GM21737 (cell line): ENCODE data around the gene TEX38.
"Not testable (repeated sequence)": the region's sequence is repeated elsewhere in the genome, so short reads cannot be mapped to it uniquely, and the experiment has no call there.

Experiments
- ATAC-seq: cut with Tn5 transposase; IDR thresholded peaks from one replicate; pipeline ENCODE4 v1.9.1; 2021; ENCODE audit warnings: mild to moderate bottlenecking, moderate library complexity; ENCODE audit not compliant: unreplicated experiment

TEX38 gene

DNA sequence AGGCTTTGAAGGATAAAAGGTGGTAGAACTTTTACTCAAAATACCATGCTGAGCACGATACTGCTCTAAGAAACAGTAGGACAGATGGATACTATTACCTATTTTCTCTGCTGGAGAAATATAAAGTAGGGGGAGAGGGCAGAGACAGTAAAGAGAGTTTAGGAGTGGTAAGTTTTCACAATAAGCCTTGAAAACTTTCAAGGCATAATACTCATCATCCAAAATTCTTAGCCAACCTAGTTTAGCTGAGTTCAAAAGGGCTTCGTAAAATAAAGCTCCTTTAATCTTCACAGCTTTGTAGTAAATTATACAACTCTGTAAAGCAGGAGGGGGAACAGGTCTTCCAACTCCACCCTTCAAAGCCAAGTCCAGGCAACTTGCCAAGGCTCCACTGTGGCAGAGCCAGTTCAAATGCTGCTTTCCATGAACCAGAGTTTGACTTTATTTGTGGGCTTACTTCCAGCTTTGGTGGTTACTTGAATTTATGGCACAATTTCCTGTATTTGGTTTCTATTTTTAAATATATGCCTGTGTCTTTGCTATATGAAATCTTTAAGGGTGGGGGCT, 15.5 kb downstream of the TEX38 start:
- ATAC-seq = no peak

DNA sequence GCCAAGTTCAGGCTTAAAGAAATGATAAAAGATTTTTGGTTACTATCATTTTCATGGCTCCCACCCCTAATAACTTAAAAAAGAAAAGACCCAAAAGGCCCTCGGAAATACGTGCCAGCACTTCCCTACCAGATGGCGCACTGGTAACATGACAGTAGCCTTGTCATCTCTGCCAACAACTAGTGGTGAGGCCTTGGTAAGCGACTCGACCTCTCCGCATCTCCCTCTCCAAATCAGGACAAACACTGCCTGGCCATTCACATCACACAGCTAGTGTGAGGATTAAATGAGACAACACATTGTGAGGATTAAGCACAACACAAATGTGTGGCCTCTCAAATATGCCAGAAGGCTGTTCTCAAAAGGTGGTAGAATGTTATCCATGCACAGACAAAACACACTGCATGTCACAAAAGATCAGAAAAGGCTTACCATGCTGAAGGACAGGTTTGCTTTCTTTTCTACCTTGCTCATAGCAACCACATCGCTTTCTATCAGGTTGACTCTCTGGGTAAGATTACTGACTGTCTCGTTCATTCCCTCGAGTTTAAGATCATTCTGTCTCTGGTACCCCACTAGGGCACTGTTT, 16.4 kb downstream of the TEX38 start:
- no peak for ATAC-seq

DNA sequence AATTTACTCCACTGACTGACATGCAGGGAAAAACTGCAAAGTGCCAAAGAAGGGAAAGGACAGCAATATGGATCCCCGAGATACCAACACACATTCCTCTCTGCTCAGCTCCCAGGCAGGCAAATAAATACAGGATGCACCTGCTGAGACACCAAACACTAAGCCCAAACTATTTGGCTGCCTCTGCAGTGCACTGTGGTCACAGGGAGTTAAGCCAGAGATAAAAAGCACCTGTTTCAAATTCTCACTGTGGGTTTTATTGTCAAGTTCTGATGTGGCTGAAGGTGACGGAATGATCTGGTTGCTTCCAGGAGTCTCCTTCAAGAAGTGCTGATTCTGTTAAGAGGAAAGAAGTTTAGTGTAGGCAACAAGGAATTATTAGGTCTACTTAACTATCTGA, 17.7 kb downstream of the TEX38 start:
- ATAC-seq = no peak

DNA sequence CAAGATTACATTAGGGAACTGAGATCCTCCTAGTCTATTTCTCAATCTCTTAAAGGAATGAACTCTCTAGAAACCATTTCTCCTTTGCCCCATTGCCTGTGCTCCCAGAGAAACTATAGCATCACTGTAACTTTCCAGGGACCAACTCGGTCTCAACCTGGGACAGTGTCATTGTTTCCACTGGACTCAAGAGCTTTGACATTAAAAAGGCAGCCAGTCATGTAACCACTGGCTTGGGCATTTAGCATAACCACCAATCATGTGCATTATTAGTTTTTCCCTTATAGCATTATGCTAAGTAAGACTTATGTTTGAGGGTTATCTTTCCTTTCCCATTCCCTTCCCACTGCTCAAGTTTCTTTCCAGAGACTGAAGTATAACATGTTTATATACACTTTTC, 18.2 kb downstream of the TEX38 start:
- ATAC-seq = no peak

DNA sequence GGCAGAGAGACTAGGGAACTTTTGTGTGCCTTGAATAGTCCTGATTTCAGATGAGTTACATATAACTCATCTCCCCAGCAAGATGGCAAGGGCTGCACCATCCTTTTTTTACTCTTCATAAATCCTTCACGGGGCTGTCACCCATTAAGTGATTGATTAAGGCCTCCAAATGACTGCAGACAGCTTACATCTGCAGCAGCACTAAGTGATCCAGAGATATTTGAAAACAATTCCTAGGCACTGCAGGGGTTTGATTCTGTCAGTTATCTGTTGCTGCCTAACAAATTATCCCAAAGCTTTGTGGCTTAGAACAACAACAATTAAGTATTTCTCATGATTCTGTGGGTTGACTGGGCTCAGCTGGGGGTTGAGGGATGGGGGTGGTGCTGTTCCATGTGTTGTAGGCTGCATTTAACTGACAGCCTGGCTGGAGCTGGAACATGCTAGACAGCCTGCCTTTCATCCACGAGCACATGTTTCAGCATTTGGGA, 19.3 kb downstream of the TEX38 start:
- ATAC-seq = no peak

DNA sequence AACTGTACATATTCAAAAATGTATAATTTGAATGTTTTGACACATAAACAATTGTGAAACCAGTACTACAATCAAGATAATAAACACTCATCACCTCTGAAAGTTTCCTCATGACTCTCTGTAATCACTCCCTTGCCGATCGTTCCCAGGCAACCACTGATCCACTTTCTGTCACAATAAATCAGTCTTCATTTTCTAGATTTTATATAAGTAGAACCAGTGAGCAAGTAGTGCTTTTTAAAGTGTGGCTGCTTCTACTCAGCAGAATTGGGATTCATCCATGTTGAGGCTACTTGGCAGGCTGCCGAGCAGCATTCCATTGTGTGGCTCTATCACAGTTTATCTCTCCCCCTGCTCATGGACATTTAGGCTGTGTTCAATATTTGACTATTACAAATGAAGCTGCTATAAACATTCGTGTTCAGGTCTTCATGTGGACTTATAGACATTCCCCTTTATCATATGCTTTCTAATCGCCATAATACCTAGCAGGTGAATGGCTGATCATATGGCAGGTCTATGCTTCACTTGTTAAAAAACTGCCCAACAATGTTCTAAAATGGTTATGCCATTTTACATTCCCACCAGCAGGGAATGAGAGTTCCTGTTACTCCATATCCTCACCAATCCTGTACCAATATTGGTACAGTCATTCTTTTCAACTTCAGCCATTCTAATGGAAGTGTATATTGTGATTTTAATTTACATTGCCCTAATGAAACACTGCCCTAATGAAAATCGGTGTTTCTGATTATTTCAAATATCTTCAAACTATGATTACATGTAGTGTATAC, 20.5 kb downstream of the TEX38 start:
- ATAC-seq = no peak

DNA sequence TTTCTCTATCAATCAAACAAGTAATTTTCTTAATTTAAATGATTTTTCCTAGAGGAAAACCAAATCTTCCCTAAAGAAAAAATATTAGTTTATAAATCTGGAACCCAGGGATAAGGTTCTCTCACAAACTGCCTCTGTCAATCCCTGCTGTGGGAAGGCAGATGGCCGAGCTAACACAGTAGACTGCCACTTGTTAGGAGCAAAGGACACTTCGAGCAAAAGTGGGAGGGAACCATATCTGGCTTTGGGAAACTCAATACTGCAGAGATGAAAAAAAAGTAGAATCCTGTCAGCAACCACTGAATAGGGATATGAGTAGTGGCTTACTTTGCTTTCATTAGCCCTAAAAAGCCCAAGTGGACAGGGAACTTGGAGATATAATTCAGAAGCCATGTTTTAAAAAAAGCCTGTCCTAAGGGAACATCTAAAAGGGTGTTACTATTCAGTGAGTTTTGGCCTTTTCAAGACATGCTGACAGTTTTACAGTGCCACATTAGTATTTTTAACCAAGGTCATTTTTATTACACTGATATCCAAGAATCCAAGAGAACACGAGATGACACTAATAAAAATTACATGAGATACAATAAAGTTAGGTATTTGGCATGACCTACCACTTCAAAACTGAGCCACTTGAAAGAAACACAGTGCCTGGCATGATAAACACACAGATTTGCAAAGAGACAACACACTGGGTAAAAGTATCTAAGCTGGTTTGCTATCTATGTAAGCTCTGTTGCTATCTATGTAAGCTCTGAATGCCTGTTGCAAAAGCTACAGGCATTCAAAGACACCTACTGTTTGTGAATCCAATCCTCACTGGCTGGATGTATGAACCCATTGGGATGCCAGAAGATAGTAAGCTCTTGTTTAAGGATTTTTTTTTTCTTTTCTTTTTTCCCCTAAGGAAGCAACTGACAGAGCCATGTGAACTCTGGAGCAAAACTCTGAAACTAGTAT, 21.4 kb downstream of the TEX38 start:
- no peak for ATAC-seq

DNA sequence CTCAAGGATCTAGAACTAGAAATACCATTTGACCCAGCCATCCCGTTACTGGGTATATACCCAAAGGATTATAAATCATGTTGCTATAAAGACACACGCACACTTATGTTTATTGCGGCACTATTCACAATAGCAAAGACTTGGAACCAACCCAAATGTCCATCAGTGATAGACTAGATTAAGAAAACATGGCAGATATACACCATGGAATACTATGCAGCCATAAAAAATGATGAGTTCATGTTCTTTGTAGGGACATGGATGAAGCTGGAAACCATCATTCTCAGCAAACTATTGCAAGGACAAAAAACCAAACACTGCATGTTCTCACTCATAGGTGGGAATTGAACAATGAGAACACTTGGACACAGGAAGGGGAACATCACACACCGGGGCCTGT, 23.0 kb downstream of the TEX38 start:
- not testable (repeated sequence) for ATAC-seq

DNA sequence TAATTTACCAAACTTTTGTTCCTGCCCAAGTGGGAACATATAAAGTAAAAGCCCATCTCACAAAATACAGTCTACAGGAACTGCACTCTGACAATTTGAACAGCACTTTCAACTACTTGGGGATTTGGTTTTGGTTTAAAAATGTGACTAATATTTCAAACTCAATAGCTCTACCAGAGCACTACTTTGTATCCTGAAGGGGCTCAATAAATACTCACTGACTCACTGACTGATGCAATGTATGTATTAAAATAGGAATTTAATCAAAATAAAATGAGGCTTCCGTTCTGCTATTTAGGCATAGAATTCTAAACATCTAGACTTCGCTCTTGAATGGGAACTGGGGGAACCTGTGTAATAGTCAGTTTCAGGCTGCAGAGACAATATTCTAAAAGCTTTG, 25.4 kb downstream of the TEX38 start:
- no peak for ATAC-seq

DNA sequence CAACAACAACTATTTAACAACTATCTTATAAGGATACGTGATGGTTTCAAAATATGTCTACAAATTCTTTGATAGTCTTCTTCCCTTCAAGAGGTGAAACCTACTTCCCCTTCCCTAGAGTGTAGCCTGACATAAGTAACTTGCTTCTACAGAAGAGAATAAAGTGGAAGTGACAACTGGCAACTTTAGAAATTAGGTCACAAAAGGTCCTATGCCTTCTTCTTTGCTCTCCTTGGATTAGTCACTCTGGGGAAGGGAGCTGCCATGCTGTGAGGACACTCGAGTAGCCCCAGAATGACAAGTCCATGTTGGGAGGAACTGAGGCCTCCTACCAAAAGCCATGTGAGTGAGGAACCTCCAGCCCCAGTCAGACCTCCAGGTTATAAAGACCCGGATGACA, 28.0 kb downstream of the TEX38 start:
- ATAC-seq = no peak

DNA sequence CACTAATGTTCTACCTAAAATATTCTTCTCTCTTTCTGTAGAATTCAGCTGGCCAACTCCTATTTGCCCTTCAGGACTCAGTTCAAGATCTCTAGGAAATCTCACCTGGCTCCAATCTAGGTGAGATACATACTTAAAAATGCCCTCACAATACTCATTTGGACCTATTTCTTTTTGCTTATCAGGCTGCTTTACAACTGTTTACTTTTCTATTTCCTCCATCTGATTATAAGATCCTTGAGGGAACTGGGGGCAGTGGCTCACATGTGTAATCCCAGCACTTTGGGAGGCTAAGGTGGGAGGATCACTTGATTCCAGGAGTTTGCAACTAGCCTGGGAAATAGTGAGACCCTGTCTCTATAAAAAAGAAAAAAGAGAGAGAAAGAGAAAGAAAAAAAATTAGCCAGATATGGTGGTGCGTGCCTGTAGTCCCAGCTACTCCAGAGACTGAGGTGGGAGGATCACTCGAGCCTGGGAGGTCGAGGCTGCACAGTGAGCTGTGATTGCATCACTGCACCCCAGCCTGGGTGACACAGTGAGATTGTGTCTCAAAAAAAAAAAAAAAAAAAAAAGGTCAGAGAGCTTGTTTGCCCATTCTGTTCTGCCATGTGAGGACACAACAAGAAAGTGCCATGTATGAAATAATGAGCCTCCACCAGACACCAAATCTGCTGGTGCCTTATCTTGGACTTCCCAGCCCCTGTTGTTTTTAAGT, 32.4 kb downstream of the TEX38 start:
- ATAC-seq = no peak

DNA sequence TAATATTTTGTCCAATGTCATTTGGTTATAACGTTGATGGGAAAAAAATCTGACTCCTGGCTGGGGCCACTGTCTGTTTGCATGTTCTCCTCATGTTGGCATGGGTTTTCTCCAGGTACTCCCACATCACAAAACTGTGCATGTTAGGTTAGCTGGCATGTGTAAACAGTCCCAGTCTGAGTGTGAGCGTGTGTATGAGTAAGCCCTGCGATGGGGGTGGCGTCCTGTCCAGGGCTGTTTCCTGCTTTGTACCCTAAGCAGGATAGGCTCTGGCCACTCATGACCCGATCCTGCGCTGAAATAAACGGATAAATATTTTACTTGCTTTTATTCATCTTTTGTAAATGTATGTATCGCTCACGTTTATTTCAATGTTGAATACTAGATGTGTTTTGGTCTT, 33.8 kb downstream of the TEX38 start:
- ATAC-seq = no peak

DNA sequence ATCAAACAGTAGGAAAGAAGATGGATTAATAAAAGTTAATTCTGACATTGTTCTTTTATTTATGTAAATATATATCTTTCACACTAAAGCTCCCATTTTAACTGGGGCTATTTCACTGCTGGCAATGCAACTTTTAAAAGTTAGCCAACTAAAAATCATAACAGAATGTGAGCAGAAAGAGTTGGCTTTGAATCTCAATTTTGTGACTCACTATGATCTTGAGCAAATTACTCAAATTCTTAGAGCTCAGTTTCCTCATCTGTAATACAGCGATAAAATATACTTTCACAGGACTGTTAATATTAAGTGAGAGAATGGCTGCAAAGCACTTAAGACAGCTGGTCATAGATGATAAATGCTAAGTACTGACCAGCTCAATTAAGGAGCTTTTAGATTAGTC, 36.5 kb downstream of the TEX38 start:
- ATAC-seq = no peak

DNA sequence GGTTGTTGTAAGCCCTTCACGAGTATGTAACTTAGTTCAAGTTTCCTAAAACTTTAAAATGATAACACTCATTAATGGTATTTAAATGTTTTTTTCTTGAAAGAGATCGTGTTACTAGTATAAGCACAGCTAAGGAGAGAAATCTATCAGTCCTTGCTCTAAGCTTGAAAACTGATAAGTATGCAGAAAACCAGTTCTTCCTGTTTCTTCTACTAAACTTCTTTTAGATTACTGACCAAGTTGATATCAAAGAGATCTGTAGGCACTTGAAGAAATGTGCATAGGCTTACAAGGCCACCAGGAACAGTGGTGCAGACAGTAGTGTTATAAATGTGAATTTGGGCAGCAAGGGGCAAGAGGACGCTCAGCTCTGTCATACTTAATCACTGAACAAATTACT, 43.3 kb downstream of the TEX38 start:
- ATAC-seq = no peak

DNA sequence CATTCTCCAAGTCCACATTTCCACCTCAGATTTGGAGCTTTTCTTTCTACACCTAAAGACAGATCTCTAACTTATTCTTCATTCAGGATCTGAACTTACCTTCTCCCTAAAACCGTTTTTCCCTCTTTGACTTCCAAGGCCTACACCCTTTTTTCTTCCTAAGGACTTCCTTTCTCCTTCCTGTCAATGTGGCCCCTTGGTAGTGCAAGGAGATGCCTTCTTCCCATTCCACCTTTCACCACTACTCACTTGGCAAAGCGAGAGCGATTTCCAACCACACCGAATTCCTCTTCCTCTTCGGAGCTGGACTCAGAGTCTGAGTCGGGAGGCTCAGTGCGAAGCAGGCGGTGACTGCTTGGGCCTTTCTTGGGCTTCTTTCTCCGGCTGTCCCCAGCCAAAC, 46.0 kb downstream of the TEX38 start:
- no peak for ATAC-seq

DNA sequence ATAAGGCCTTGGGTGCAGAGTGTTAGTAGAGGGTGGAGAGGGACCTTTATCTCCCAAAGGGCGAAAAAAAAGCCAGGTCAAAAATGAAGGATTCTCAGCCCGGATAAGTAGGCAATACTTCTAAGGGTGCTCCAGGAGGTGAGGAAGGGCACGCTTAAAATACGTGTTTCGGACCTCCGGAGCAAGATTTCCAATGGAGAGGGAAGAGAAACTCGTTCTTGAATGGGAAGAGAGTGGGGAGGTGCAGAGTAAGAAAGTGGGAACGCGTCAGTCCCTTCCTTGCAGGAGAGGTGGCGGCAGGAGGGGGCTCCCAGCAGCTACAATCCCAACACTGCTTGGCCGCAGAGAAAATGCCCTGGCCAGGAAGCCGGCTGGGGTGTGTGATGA, 46.7 kb downstream of the TEX38 start:
- ATAC-seq = no peak

DNA sequence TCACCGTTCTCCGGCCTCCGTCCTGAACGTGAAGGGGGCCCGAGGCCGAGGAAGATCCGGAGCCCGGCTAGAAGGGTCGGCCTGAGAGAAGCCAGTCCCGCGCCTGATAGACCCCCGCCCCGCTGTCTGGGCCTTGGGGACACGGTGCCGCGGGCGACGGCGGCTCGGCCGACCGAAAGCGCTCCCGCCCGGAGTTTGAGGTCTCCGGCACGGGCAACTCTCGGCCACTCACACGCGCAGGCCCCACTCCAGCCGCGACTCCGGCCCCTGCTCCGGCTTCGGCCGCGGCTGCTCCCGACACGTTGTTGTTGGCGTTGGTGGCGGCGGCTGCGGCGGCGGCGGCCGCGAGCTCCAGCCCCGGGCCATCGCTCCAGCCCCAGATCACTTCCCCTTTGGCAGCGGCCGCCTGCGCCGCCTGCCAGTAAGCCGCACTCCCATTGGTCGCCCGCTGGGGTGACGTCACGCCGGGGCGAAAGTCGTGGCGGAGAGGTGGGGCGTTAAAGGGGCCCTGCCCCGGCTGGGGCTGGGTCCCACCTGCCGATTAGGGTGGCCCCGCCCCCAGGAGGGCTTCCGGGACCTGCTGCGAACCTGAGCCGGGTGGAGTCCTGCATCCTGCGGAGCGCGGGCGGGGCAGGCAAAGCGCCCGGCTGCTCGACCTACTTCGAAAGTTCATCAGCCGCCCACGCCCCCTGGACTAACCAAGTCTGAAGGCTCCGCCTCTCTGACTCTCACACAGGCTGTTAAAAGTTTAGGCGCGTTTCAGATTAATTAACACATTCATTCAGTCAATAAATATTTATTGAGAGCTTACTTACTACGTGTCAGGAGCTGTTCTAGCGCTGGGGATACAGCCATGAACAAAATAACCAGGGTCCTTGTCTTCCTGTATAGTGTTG, 47.3 kb downstream of the TEX38 start, which contains the start of gene EFCAB14:
Gene EFCAB14 (minus strand): TSS at position 388 of the 896 bp plus-strand sequence. CDS start 1,027 bp downstream, outside the sequence.
- ATAC-seq = peak; percentile 97

DNA sequence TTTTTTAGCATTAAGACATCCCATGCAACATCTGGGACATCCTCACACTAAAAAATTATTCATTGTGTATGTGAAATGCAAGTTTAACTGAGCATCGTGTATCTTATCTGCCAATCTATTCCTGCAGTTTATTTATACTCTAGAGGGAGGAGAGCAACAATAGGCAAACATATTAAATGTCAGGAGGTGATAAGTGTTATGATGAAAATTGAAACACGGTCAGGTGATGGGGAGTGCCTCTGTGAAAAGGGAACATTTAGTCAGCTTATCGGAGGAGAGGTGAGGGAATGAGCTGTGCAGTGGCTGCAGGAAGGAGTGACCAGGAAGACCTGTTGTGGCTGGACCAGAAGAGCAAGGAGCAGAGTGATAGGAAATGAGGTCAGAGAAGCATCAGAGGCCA, 48.0 kb downstream of the TEX38 start:
- no peak for ATAC-seq

DNA sequence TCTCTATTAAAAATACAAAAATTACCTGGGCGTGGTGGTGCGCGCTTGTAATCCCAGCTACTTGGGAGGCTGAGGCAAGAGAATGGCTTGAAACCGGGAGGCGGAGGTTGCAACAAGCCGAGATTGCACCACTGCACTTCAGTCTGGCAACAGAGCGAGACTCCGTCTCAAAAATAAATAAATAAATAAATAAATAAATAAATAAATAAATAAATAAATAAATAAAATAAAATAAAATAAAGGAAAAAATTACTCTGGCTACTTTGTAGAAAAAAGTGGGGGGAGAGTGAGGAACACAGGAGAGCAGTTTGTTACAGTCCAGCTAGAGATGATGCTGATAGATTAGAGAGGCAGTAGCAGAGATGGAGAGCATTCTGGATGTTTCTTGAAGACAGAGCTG, 48.7 kb downstream of the TEX38 start:
- not testable (repeated sequence) for ATAC-seq
